ENCODE results near the gene CEP350. TPM values are rescaled to one million over a fixed set of nuclear protein-coding genes. Genes with fewer than 3 reads are reported as not detected.

CEP350 gene
- total RNA-seq, 1 donor from 2014 or later, result 48.7 TPM

- DNase-seq (ENCODE audit: low spot score, unreplicated experiment), result no peak
- Mint-ChIP-seq H3K36me3 (ENCODE audit: insufficient read depth) (peaks cover 16% of the 10 kb centered on the region), H3K4me3 (ENCODE audit: low read depth) (no peak overlapping the region), H3K9me3 (ENCODE audit: low read depth) (no peaks in the 10 kb centered on the region), H3K27me3 (no peaks in the 10 kb centered on the region), H3K27ac (no peak overlapping the region), H3K4me1 (ENCODE audit: low read depth) (peaks cover 3% of the 10 kb centered on the region)
- TF ChIP-seq, protein P1, sequence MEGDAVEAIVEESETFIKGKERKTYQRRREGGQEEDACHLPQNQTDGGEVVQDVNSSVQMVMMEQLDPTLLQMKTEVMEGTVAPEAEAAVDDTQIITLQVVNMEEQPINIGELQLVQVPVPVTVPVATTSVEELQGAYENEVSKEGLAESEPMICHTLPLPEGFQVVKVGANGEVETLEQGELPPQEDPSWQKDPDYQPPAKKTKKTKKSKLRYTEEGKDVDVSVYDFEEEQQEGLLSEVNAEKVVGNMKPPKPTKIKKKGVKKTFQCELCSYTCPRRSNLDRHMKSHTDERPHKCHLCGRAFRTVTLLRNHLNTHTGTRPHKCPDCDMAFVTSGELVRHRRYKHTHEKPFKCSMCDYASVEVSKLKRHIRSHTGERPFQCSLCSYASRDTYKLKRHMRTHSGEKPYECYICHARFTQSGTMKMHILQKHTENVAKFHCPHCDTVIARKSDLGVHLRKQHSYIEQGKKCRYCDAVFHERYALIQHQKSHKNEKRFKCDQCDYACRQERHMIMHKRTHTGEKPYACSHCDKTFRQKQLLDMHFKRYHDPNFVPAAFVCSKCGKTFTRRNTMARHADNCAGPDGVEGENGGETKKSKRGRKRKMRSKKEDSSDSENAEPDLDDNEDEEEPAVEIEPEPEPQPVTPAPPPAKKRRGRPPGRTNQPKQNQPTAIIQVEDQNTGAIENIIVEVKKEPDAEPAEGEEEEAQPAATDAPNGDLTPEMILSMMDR (IDR thresholded peaks at IDR 0.05; ENCODE audit: unreplicated experiment), result no peak
Measured at GRCh38 chr1:180031664-180032063, 77.1 kb downstream of the CEP350 start.

GRCh38 chr1:180033390-180033789 is 78.8 kb downstream of the CEP350 start:
- TF ChIP-seq, protein P1 (IDR thresholded peaks at IDR 0.05; ENCODE audit: unreplicated experiment), result no peak
- peaks cover 3% of the 10 kb centered on the region for H3K4me1 Mint-ChIP-seq (ENCODE audit: low read depth)
- H3K9me3 Mint-ChIP-seq (ENCODE audit: low read depth), result no peaks in the 10 kb centered on the region
- no peak overlapping the region for H3K4me3 Mint-ChIP-seq (ENCODE audit: low read depth)
- no peak overlapping the region for H3K27ac Mint-ChIP-seq
- no peaks in the 10 kb centered on the region for H3K27me3 Mint-ChIP-seq
- H3K36me3 Mint-ChIP-seq (ENCODE audit: insufficient read depth), result peaks cover 26% of the 10 kb centered on the region
- no peak for DNase-seq (ENCODE audit: low spot score, unreplicated experiment)

DNA sequence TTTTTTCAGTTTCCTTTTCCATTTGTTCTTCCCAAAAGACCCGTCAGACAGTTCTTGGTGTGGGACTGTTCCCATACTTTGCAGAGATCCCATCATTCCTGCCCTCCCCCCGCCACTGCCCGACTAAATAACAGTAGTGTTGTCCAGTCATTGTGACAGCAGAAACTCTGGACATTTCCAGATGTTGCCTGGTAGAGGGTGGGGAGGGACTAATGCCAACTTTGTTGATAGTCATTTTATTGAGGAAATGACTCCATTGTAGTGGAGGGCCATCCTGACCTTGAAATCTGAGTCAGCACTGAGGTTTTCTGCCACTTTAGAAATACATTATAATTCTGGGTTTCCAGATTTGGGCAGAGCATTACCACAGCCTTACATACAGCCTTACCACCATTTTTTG is 85.4 kb downstream of the CEP350 start:
- Mint-ChIP-seq H3K4me1 (ENCODE audit: low read depth) (no peaks in the 10 kb centered on the region), H3K27ac (no peak overlapping the region), H3K4me3 (ENCODE audit: low read depth) (no peak overlapping the region), H3K27me3 (no peaks in the 10 kb centered on the region), H3K9me3 (ENCODE audit: low read depth) (no peaks in the 10 kb centered on the region), H3K36me3 (ENCODE audit: insufficient read depth) (peaks cover 35% of the 10 kb centered on the region)
- DNase-seq (ENCODE audit: low spot score, unreplicated experiment), result no peak
- TF ChIP-seq, protein P1 (IDR thresholded peaks at IDR 0.05; ENCODE audit: unreplicated experiment), result no peak

GRCh38 chr1:180041582-180041981 is 87.0 kb downstream of the CEP350 start:
- TF ChIP-seq, protein P1 (IDR thresholded peaks at IDR 0.05; ENCODE audit: unreplicated experiment), result no peak
- H3K9me3 Mint-ChIP-seq (ENCODE audit: low read depth), result no peaks in the 10 kb centered on the region
- H3K27ac Mint-ChIP-seq, result no peak overlapping the region
- H3K27me3 Mint-ChIP-seq, result no peaks in the 10 kb centered on the region
- H3K36me3 Mint-ChIP-seq (ENCODE audit: insufficient read depth), result peaks cover 34% of the 10 kb centered on the region
- H3K4me3 Mint-ChIP-seq (ENCODE audit: low read depth), result no peak overlapping the region
- DNase-seq (ENCODE audit: low spot score, unreplicated experiment), result no peak
- no peaks in the 10 kb centered on the region for H3K4me1 Mint-ChIP-seq (ENCODE audit: low read depth)

DNA sequence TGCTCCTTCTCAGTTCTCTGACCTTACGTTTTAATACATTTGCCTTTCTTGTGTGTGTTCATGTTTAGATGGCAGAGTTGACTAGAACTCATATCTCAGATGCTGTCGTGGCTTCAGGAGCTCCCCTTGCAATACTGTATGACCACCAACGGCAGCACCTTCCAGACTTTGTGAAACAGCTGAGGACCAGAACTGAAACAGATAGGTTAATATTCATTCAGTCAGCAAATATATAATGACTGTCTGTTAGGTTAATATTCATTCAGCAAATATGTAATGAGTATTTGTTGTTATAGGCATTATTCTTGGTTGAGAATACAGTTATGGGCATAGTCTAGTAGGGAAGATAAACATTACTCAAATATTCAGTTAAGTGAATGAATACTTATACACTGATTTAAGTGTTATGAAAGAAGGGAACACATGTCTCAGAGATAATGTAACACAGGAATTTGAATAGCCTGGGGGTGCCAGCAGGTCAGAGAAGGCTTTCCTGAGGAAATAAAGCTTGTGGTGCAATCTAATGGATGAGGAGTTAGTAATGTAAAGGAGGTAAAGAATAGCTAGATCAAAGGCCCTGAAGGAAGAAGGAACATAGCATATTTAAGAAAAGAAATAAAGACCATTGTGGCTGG is 88.5 kb downstream of the CEP350 start:
- Mint-ChIP-seq H3K4me1 (ENCODE audit: low read depth) (no peaks in the 10 kb centered on the region), H3K36me3 (ENCODE audit: insufficient read depth) (peaks cover 31% of the 10 kb centered on the region), H3K4me3 (ENCODE audit: low read depth) (no peak overlapping the region), H3K9me3 (ENCODE audit: low read depth) (no peaks in the 10 kb centered on the region), H3K27ac (no peak overlapping the region), H3K27me3 (no peaks in the 10 kb centered on the region)
- no peak for DNase-seq (ENCODE audit: low spot score, unreplicated experiment)
- TF ChIP-seq, protein P1 (IDR thresholded peaks at IDR 0.05; ENCODE audit: unreplicated experiment), result no peak

Data from progenitor cell of endocrine pancreas (in vitro differentiated cells).